ENCODE measurements around the gene DVL1. TPM values are rescaled to one million over a fixed set of nuclear protein-coding genes. Genes with fewer than 3 reads are reported as not detected.

The DVL1 gene
- total and polyA plus RNA-seq, 12 donors: 64.7 to 153 (median 79.7) TPM

DNA sequence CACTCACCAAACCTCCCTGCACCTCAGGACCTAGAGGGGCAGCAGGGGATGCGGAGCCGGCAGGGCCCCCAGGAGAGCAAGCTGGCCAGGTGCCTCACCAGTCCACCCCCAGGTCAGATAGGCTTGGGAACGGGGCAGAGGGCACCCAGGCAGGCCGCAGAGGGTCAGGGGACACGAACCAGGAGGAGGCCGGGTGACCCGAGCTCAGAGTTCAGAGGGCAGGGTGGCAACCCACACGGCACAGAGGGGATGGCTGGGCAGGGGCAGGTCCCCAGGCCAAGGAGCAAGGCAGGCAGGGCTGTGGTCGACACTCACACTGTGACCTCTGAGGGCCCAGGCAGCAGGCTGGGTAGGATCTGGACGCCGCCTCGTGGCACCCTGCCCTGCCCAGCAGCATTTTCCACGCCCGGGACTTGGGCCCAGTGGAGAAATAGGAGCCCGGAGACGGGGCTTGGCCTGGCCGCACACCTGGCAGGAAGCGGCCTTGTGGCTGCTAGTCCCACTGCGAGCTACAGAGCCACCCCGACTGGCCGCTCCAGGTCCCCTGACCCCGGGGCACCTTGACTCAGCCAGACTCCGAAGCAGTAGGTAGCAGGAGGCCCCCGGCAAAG, 5.3 kb downstream of the DVL1 start:
- intact Hi-C loops (cut with DNase I): no loop called here
- 85 to 87% methylated on average over 24 of the region's 24 CpGs for WGBS, 2 donors
- Histone ChIP-seq H3K4me1 (peaks cover 27 to 54% (median 47%) of the 10 kb centered on the region in 9 donors), H3K27ac (peak overlapping the region in 3 of 10 donors; percentile 16 to 50 (median 36)), H3K36me3 (peaks cover 0 to 27% (median 7%) of the 10 kb centered on the region in 9 donors), H3K4me3 (no peak overlapping the region), H3K9me3 (no peaks in the 10 kb centered on the region), H3K27me3 (no peaks in the 10 kb centered on the region)
- no peak for DNase-seq
- peak in 2 of 8 donors; percentile 4 for ATAC-seq
- TF ChIP-seq, protein P1, sequence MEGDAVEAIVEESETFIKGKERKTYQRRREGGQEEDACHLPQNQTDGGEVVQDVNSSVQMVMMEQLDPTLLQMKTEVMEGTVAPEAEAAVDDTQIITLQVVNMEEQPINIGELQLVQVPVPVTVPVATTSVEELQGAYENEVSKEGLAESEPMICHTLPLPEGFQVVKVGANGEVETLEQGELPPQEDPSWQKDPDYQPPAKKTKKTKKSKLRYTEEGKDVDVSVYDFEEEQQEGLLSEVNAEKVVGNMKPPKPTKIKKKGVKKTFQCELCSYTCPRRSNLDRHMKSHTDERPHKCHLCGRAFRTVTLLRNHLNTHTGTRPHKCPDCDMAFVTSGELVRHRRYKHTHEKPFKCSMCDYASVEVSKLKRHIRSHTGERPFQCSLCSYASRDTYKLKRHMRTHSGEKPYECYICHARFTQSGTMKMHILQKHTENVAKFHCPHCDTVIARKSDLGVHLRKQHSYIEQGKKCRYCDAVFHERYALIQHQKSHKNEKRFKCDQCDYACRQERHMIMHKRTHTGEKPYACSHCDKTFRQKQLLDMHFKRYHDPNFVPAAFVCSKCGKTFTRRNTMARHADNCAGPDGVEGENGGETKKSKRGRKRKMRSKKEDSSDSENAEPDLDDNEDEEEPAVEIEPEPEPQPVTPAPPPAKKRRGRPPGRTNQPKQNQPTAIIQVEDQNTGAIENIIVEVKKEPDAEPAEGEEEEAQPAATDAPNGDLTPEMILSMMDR (IDR thresholded peaks at IDR 0.05): no peak

GRCh38 chr1:1342584-1343115, 6.6 kb downstream of the DVL1 start:
- WGBS, 2 donors: 76 to 85% methylated on average over 18 of the region's 18 CpGs
- H3K36me3 ChIP-seq: peaks cover 0 to 40% (median 9%) of the 10 kb centered on the region in 9 donors
- TF ChIP-seq, protein P1 (IDR thresholded peaks at IDR 0.05): no peak
- H3K4me3 ChIP-seq: no peak overlapping the region
- no peak overlapping the region for H3K27ac ChIP-seq
- ATAC-seq: no peak
- intact Hi-C loops (cut with DNase I): no loop called here
- H3K27me3 ChIP-seq: no peaks in the 10 kb centered on the region
- no peak for DNase-seq
- H3K9me3 ChIP-seq: no peaks in the 10 kb centered on the region
- H3K4me1 ChIP-seq: peaks cover 23 to 45% (median 40%) of the 10 kb centered on the region in 9 donors

- Histone ChIP-seq H3K27ac (no peak overlapping the region), H3K9me3 (no peaks in the 10 kb centered on the region), H3K4me3 (no peak overlapping the region), H3K36me3 (peaks cover 0 to 46% (median 9%) of the 10 kb centered on the region in 9 donors), H3K4me1 (peaks cover 17 to 40% (median 35%) of the 10 kb centered on the region in 9 donors), H3K27me3 (no peaks in the 10 kb centered on the region)
- TF ChIP-seq, protein P1 (IDR thresholded peaks at IDR 0.05): no peak
- intact Hi-C loops (cut with DNase I): no loop called here
- WGBS, 2 donors: 94 to 97% methylated on average over 21 to 28 of the region's 28 CpGs
- DNase-seq (no peak), ATAC-seq (no peak)
Observed at GRCh38 chr1:1342061-1342562, 7.1 kb downstream of the DVL1 start.

GRCh38 chr1:1341549-1342021, 7.6 kb downstream of the DVL1 start:
- Histone ChIP-seq H3K4me1 (peaks cover 15 to 35% (median 29%) of the 10 kb centered on the region in 9 donors), H3K9me3 (no peaks in the 10 kb centered on the region), H3K27me3 (no peaks in the 10 kb centered on the region), H3K36me3 (peaks cover 0 to 50% (median 9%) of the 10 kb centered on the region in 9 donors), H3K4me3 (no peak overlapping the region), H3K27ac (no peak overlapping the region)
- DNase-seq (no peak), ATAC-seq (no peak)
- TF ChIP-seq, protein P1 (IDR thresholded peaks at IDR 0.05): no peak
- intact Hi-C loops (cut with DNase I): no loop called here
- WGBS, 2 donors: 94 to 95% methylated on average over 17 of the region's 17 CpGs
